H9 (cell line): ENCODE data around the gene AIG1. TPM values are rescaled to one million over a fixed set of nuclear protein-coding genes. Genes with fewer than 3 reads are reported as not detected.

ENCODE experiments used
- DNase-seq: peaks from one replicate; pipeline ENCODE4 v3.0.0-alpha.2; 2017
- H2AFZ ChIP-seq: one replicate; pipeline ENCODE4 v1.6.1; 2013; ENCODE audit warnings: mild to moderate bottlenecking, low read length, control low read depth, moderate library complexity
- H2AK5ac ChIP-seq: 2 replicates; pipeline ENCODE4 v1.6.1; 2013; ENCODE audit warnings: low read length, control low read depth, mixed read lengths; ENCODE audit not compliant: insufficient read length
- H2BK120ac ChIP-seq: one replicate; pipeline ENCODE4 v1.6.1; 2013; ENCODE audit warnings: low read depth, mild to moderate bottlenecking, low read length, control low read depth, inconsistent platforms; ENCODE audit not compliant: poor library complexity, severe bottlenecking
- H2BK12ac ChIP-seq: 2 replicates; pipeline ENCODE4 v1.6.1; 2013; ENCODE audit warnings: low read length, control low read depth, mixed read lengths, low read depth; ENCODE audit not compliant: insufficient read length
- H2BK15ac ChIP-seq: 2 replicates; pipeline ENCODE4 v1.6.1; 2013; ENCODE audit warnings: low read depth, low read length, control low read depth
- H2BK20ac ChIP-seq: one replicate; pipeline ENCODE4 v1.6.1; 2013; ENCODE audit warnings: low read depth, mild to moderate bottlenecking, low read length, control low read depth, inconsistent platforms; ENCODE audit not compliant: poor library complexity, severe bottlenecking
- H2BK5ac ChIP-seq: 2 replicates; pipeline ENCODE4 v1.6.1; 2013; ENCODE audit warnings: low read length, control low read depth, mixed read lengths; ENCODE audit not compliant: insufficient read length
- H3K14ac ChIP-seq: 2 replicates; pipeline ENCODE4 v1.6.1; 2013; ENCODE audit warnings: low read length, control low read depth; ENCODE audit not compliant: insufficient read depth
- H3K18ac ChIP-seq: 2 replicates; pipeline ENCODE4 v1.6.1; 2013; ENCODE audit warnings: low read depth, mild to moderate bottlenecking, mixed read lengths, low read length, control low read depth; ENCODE audit not compliant: insufficient read length
- H3K23ac ChIP-seq: 2 replicates; pipeline ENCODE4 v1.6.1; 2013; ENCODE audit warnings: low read length, control low read depth, mixed read lengths, low read depth; ENCODE audit not compliant: insufficient read length
- H3K23me2 ChIP-seq: 2 replicates; pipeline ENCODE4 v1.6.1; 2013; ENCODE audit warnings: low read depth, mild to moderate bottlenecking, mixed read lengths, low read length, control low read depth; ENCODE audit not compliant: insufficient read length, poor library complexity, severe bottlenecking
- H3K27ac ChIP-seq: 2 replicates; pipeline ENCODE4 v1.5.1; 2013; ENCODE audit warnings: low read length, control low read depth, mixed read lengths, low read depth; ENCODE audit not compliant: insufficient read length
- H3K27me3 ChIP-seq: 2 replicates; pipeline ENCODE4 v1.6.1; 2013; ENCODE audit warnings: low read length, control low read depth, inconsistent platforms; ENCODE audit not compliant: insufficient read depth
- H3K4ac ChIP-seq: 2 replicates; pipeline ENCODE4 v1.6.1; 2013; ENCODE audit warnings: low read depth, mild to moderate bottlenecking, control low read depth, inconsistent platforms, low read length, moderate library complexity
- H3K4me1 ChIP-seq: 2 replicates; pipeline ENCODE4 v1.6.1; 2013; ENCODE audit warnings: low read length, control low read depth, inconsistent platforms; ENCODE audit not compliant: insufficient read depth
- H3K4me2 ChIP-seq: 2 replicates; pipeline ENCODE4 v1.6.1; 2013; ENCODE audit warnings: low read length, control low read depth, mixed read lengths; ENCODE audit not compliant: insufficient read length, insufficient read depth
- H3K56ac ChIP-seq: 2 replicates; pipeline ENCODE4 v1.6.1; 2013; ENCODE audit warnings: low read depth, mild to moderate bottlenecking, mixed read lengths, low read length, control low read depth; ENCODE audit not compliant: insufficient read length
- H3K79me1 ChIP-seq: 2 replicates; pipeline ENCODE4 v1.6.1; 2013; ENCODE audit warnings: low read depth, mild to moderate bottlenecking, moderate library complexity, low read length, control low read depth, inconsistent platforms; ENCODE audit not compliant: insufficient read depth, poor library complexity, severe bottlenecking
- H3K79me2 ChIP-seq: 2 replicates; pipeline ENCODE4 v1.6.1; 2013; ENCODE audit warnings: low read length, control low read depth, inconsistent platforms; ENCODE audit not compliant: insufficient read depth
- H3K9ac ChIP-seq: 2 replicates; pipeline ENCODE4 v1.6.1; 2013; ENCODE audit warnings: low read length, control low read depth, mixed read lengths; ENCODE audit not compliant: insufficient read length; ENCODE audit errors: extremely low read depth
- H3K9me3 ChIP-seq: one replicate; pipeline ENCODE4 v1.6.1; 2013; ENCODE audit warnings: low read depth, low read length, inconsistent platforms; ENCODE audit not compliant: control insufficient read depth
- H3T11ph ChIP-seq: one replicate; pipeline ENCODE4 v1.6.1; 2013; ENCODE audit warnings: mild to moderate bottlenecking, low read length, control low read depth, inconsistent platforms
- H4K20me1 ChIP-seq: one replicate; pipeline ENCODE4 v1.6.1; 2013; ENCODE audit not compliant: control insufficient read depth, insufficient read length, insufficient read depth
- H4K5ac ChIP-seq: 2 replicates; pipeline ENCODE4 v1.6.1; 2013; ENCODE audit warnings: low read depth, mild to moderate bottlenecking, mixed read lengths, low read length, control low read depth; ENCODE audit not compliant: insufficient read length
- H4K8ac ChIP-seq: replicated peaks from 2 replicates; pipeline ENCODE4 v1.6.1; 2013; ENCODE audit warnings: low read length, control low read depth, mixed read lengths, low read depth; ENCODE audit not compliant: insufficient read length
- H4K91ac ChIP-seq: 2 replicates; pipeline ENCODE4 v1.6.1; 2013; ENCODE audit warnings: low read depth, mild to moderate bottlenecking, moderate library complexity, mixed read lengths, low read length, control low read depth; ENCODE audit not compliant: insufficient read length
- H3K27ac Mint-ChIP-seq, 3 experiments: 2 replicates in 2 of 3; 3 replicates in 1 of 3; pipeline ENCODE4 v1.8.0; 2020 to 2021; ENCODE audit warnings: mixed read lengths in 3 of 3, mild to moderate bottlenecking in 1 of 3, moderate library complexity in 1 of 3
- H3K27me3 Mint-ChIP-seq: 2 replicates; pipeline ENCODE4 v1.8.0; 2021; ENCODE audit warnings: low read depth, mild to moderate bottlenecking, moderate library complexity, mixed read lengths
- H3K36me3 Mint-ChIP-seq, 3 experiments: 2 replicates in 2 of 3; 3 replicates in 1 of 3; pipeline ENCODE4 v1.8.0; 2020 to 2021; ENCODE audit warnings: low read depth in 3 of 3, mixed read lengths in 3 of 3; ENCODE audit not compliant: insufficient read depth in 1 of 3
- H3K4me1 Mint-ChIP-seq, 2 experiments: 2 replicates each; pipeline ENCODE4 v1.8.0; 2020; ENCODE audit warnings: mixed read lengths in 2 of 2
- H3K4me3 Mint-ChIP-seq, 2 experiments: 2 replicates in 1 of 2; 3 replicates in 1 of 2; pipeline ENCODE4 v1.8.0; 2020 to 2021; ENCODE audit warnings: mild to moderate bottlenecking in 2 of 2, mixed read lengths in 2 of 2, moderate library complexity in 1 of 2
- H3K9me3 Mint-ChIP-seq, 2 experiments: 2 replicates in 1 of 2; 3 replicates in 1 of 2; pipeline ENCODE4 v1.8.0; 2020; ENCODE audit warnings: mild to moderate bottlenecking in 2 of 2, mixed read lengths in 2 of 2, moderate library complexity in 1 of 2
- WGBS: extraction: QIAGEN DNeasy Blood & Tissue Kit; methylation state at CpG from one replicate; pipeline ENCODE4 v1.1.7; 2013; ENCODE audit warnings: missing lambda C conversion rate, low lambda C conversion rate, mixed read lengths; ENCODE audit not compliant: insufficient read length; ENCODE audit errors: extremely low coverage; 5-methylcytosine and 5-hydroxymethylcytosine counted together
- total RNA-seq: library from RNA; stranded (reverse); gene quantifications from 2 replicates; pipeline ENCODE4 v1.2.1, GENCODE V29; 2021
- TF ChIP-seq, protein P1 (sequence below): fragments of 200-600 bp; sonication (generic); conservative IDR thresholded peaks from 3 replicates; pipeline ENCODE4 v1.8.0; 2021; ENCODE audit warnings: antibody characterized with exemption, mild to moderate bottlenecking

The AIG1 gene
- total RNA-seq, 1 experiment from 2014 or later: 44.6 TPM

- Histone ChIP-seq H2BK12ac (no peak overlapping the region), H3K79me1 (no peaks in the 10 kb centered on the region), H3K9ac (no peak overlapping the region), H3K27me3 (no peaks in the 10 kb centered on the region), H4K5ac (no peak overlapping the region), H3K27ac (no peak overlapping the region), H3T11ph (no peak overlapping the region), H3K14ac (no peak overlapping the region), H3K4me2 (no peak overlapping the region), H2BK5ac (no peak overlapping the region), H2AFZ (no peak overlapping the region), H2BK20ac (no peak overlapping the region), H3K23ac (no peak overlapping the region), H2AK5ac (no peak overlapping the region), H3K56ac (no peak overlapping the region), H3K4me1 (no peaks in the 10 kb centered on the region), H3K4ac (no peak overlapping the region), H2BK15ac (no peak overlapping the region), H4K91ac (no peak overlapping the region), H3K9me3 (no peaks in the 10 kb centered on the region), H3K18ac (no peak overlapping the region), H3K23me2 (no peaks in the 10 kb centered on the region), H3K79me2 (peaks cover 5% of the 10 kb centered on the region; the same call in 1 of the 2 replicates), H2BK120ac (no peak overlapping the region), H4K20me1 (no peaks in the 10 kb centered on the region), H4K8ac (no peak overlapping the region)
- TF ChIP-seq, protein P1, sequence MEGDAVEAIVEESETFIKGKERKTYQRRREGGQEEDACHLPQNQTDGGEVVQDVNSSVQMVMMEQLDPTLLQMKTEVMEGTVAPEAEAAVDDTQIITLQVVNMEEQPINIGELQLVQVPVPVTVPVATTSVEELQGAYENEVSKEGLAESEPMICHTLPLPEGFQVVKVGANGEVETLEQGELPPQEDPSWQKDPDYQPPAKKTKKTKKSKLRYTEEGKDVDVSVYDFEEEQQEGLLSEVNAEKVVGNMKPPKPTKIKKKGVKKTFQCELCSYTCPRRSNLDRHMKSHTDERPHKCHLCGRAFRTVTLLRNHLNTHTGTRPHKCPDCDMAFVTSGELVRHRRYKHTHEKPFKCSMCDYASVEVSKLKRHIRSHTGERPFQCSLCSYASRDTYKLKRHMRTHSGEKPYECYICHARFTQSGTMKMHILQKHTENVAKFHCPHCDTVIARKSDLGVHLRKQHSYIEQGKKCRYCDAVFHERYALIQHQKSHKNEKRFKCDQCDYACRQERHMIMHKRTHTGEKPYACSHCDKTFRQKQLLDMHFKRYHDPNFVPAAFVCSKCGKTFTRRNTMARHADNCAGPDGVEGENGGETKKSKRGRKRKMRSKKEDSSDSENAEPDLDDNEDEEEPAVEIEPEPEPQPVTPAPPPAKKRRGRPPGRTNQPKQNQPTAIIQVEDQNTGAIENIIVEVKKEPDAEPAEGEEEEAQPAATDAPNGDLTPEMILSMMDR: no peak
- peaks cover 9 to 24% (median 12%) of the 10 kb centered on the region in 3 experiments for H3K36me3 Mint-ChIP-seq
- H3K9me3 Mint-ChIP-seq: peaks cover 0 to 10% of the 10 kb centered on the region in 2 experiments; a peak in 4 of 5 replicates
- no peak for DNase-seq
- H3K4me1 Mint-ChIP-seq: peaks cover 0 to 12% of the 10 kb centered on the region in 2 experiments
- WGBS: no CpG with 5 or more reads among the region's 3 CpGs
- no peak overlapping the region for H3K4me3 Mint-ChIP-seq
- H3K27me3 Mint-ChIP-seq: no peaks in the 10 kb centered on the region
- no peak overlapping the region for H3K27ac Mint-ChIP-seq
Measured at GRCh38 chr6:143074101-143074500, 13.4 kb downstream of the AIG1 start.
